Prostate gland (tissue), 2 donors: Measurements from ENCODE around the gene CLCNKB. TPM values are rescaled to one million over a fixed set of nuclear protein-coding genes. Genes with fewer than 3 reads are reported as not detected.

Experiments used
- DNase-seq: peaks from one replicate; pipeline ENCODE4 v3.0.0-alpha.2; 2019; ENCODE audit warnings: low spot score
- H3K27ac ChIP-seq, 2 donors: fragments of 200-600 bp; sonication (generic); 2 replicates each; pipeline ENCODE4 v1.5.1; 2017 to 2019
- H3K27me3 ChIP-seq: fragments of 200-600 bp; sonication (generic); replicated peaks from 2 replicates; pipeline ENCODE4 v1.5.1; 2019; ENCODE audit not compliant: insufficient read depth
- H3K36me3 ChIP-seq, 2 donors: fragments of 200-600 bp; sonication (generic); 1 replicate in 1 of 2; 2 replicates in 1 of 2; pipeline versions ENCODE4 v1.5.1 to v1.8.1; 2017 to 2019
- H3K4me1 ChIP-seq: fragments of 200-600 bp; sonication (generic); replicated peaks from 2 replicates; pipeline ENCODE4 v1.5.1; 2019
- H3K4me3 ChIP-seq, 2 donors: fragments of 200-600 bp; sonication (generic); 2 replicates each; pipeline ENCODE4 v1.5.1; 2017 to 2019
- H3K9me3 ChIP-seq: fragments of 200-600 bp; sonication (generic); 2 replicates; pipeline ENCODE4 v1.5.1; 2017
- POLR2A ChIP-seq: fragments of 450-650 bp; IDR thresholded peaks from one replicate; pipeline ENCODE4 v1.6.1; 2016; ENCODE audit warnings: antibody characterized with exemption, mild to moderate bottlenecking
- POLR2AphosphoS5 ChIP-seq: sonication (generic); formaldehyde crosslinking; IDR thresholded peaks from one replicate; pipeline ENCODE4 v1.6.1; 2017; ENCODE audit warnings: antibody characterized with exemption
- WGBS: methylation state at CpG from one replicate; pipeline ENCODE4 v1.1.5; 2018; 5-methylcytosine and 5-hydroxymethylcytosine counted together
- intact Hi-C: fragments of 100-400 bp; cut with DNase I; formaldehyde crosslinking; loops from one replicate; pipeline ENCODE4 v1.14.2; 2022
- total RNA-seq, 2 donors: library from RNA; depleted of rRNA; stranded (reverse); fragments of >200 nt; gene quantifications; one replicate each; pipeline ENCODE4 v1.1.0, GENCODE V29; 2016
- TF ChIP-seq, protein P1 (sequence below), 4 experiments: fragments of 200-600 bp in 2 of 4; fragments of 450-650 bp in 2 of 4; sonication (generic) in 2 of 4; IDR thresholded peaks; 1 replicate in 3 of 4; 2 replicates in 1 of 4; pipeline ENCODE4 v1.5.1; 2016 to 2019; ENCODE audit warnings: antibody characterized with exemption in 4 of 4, mild to moderate bottlenecking in 2 of 4, moderate library complexity in 2 of 4

CLCNKB gene
- total RNA-seq, 2 donors from 2014 or later: 1.0 to 1.9 TPM

DNA sequence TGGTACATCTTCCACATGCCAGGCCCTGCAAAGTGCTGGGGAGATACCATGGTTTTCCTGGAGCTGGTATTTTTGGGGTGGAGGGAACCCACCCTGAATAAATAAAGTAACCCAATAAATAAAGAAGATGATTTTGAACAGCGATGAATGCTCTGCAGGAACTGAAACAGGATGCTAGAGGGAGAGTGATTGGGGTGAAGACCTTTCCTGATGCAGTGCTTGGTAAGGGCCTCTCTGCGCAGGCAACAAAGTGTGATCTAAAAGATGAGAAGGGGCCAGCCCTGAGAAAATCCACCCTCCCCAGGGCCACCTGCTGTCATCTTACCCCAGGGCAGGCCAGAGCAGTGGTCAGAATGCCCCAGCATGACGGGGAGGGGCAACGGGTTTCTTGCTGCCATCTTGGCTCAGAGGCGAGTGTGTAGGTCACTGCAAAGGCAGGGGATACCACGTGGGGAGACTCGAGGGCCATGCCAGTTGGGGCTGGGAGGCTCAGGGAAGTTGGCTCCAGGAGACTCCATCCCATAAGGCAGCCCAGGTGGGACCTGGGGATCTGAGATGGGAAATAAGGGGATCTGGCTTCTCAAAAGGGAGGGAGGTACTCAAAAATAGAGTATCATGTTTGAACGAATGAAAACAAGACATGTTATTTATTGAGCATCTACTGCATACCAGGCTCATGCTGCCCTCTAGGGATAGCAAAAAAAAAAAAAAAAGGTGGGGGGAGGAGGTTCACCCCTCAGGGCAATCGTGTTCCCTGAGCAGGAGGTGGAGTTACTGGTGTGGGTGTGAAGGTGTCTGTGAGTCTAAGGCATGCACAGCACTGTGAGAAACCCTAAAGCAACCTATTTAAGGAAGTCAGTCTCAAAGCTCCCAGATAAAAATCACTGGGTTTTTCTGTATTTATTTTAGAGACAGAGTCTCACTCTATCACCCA, 36.8 kb upstream of the CLCNKB start:
- H3K9me3 ChIP-seq: no peaks in the 10 kb centered on the region
- DNase-seq: no peak

DNA sequence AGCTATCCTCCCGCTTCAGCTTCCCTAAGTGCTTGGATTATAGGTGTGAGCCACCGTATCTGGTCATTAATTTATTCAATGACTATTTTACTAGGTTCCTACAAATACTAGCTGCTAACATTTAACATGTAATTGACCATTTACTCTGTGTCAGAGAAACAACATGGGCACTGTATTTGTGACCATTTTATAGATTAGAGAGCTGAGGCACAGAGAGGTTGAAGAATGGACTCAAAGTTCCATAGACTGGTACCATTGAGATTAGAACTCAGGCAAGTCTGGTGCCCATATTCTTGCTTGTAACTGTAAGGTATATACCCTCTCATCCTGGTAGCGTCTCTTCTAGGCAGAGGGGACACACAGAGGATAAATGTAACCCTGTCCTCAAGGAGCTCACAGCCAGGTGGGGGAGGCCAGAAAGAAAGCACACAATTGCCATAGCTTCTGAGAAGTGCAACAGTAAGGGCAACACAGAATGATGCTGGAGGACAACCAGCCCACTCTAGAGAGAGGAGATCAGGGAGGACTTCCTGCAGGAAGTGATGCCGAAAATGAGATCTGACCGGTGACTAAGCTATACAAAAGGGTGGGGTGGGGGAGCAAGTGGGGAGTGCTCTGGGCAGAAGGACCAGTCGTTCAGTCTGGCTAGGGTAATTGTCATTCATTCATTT, 35.8 kb upstream of the CLCNKB start:
- intact Hi-C loops: loop anchor here (5.0 kb wide), 1 partner anchor 49 kb away; no protein-coding TSS in a partner anchor
- Histone ChIP-seq H3K4me3 (no peak overlapping the region), H3K27me3 (no peaks in the 10 kb centered on the region), H3K36me3 (no peaks in the 10 kb centered on the region), H3K27ac (no peak overlapping the region), H3K4me1 (no peaks in the 10 kb centered on the region), H3K9me3 (no peaks in the 10 kb centered on the region)
- no peak for TF ChIP-seq POLR2A
- TF ChIP-seq POLR2AphosphoS5: no peak
- TF ChIP-seq, protein P1, sequence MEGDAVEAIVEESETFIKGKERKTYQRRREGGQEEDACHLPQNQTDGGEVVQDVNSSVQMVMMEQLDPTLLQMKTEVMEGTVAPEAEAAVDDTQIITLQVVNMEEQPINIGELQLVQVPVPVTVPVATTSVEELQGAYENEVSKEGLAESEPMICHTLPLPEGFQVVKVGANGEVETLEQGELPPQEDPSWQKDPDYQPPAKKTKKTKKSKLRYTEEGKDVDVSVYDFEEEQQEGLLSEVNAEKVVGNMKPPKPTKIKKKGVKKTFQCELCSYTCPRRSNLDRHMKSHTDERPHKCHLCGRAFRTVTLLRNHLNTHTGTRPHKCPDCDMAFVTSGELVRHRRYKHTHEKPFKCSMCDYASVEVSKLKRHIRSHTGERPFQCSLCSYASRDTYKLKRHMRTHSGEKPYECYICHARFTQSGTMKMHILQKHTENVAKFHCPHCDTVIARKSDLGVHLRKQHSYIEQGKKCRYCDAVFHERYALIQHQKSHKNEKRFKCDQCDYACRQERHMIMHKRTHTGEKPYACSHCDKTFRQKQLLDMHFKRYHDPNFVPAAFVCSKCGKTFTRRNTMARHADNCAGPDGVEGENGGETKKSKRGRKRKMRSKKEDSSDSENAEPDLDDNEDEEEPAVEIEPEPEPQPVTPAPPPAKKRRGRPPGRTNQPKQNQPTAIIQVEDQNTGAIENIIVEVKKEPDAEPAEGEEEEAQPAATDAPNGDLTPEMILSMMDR (IDR thresholded peaks at IDR 0.05): no peak
- no peak for DNase-seq
- 74% methylated on average over 6 of the region's 6 CpGs for WGBS

More for the DNA sequence above, 36.8 kb upstream of the CLCNKB start:
- TF ChIP-seq, protein P1 (IDR thresholded peaks at IDR 0.05): no peak
- TF ChIP-seq POLR2AphosphoS5 (no peak), POLR2A (no peak)
- WGBS: 61% methylated on average over 9 of the region's 9 CpGs
- intact Hi-C loops: loop anchor here (5.0 kb wide), 1 partner anchor 50 kb away; no protein-coding TSS in a partner anchor
- no peaks in the 10 kb centered on the region for H3K27me3 ChIP-seq
- H3K4me3 ChIP-seq: no peak overlapping the region
- no peaks in the 10 kb centered on the region for H3K4me1 ChIP-seq
- no peaks in the 10 kb centered on the region for H3K36me3 ChIP-seq
- no peak overlapping the region for H3K27ac ChIP-seq

DNA sequence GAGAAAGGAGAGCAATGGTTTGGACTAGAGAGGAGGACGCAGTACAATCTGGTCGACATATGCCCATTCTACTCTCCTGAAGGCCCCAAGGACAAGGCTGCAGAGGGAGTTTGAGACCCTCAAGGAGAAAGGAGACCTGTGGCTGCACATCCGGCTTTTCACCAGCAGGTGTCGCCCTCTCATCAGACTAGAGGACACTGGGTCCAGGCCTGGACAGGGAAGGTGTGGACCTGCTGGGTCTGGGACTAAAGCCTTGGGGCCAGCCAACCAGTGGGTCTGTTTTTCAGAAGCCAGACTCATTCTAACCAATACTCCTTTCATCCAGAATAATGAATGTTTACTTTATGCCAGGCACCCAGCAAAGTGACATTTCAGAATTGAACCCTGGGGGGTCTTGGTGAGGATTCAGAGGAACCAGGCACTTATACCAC, 34.5 kb upstream of the CLCNKB start:
- TF ChIP-seq POLR2A: no peak
- TF ChIP-seq, protein P1 (IDR thresholded peaks at IDR 0.05): peak; percentile 95 to 99 (median 97)
- no peak for TF ChIP-seq POLR2AphosphoS5
- no peaks in the 10 kb centered on the region for H3K9me3 ChIP-seq
- peak; percentile 73 for DNase-seq
- no peak overlapping the region for H3K27ac ChIP-seq
- no peak overlapping the region for H3K4me3 ChIP-seq
- no peaks in the 10 kb centered on the region for H3K36me3 ChIP-seq
- intact Hi-C loops: loop anchor here (1.0 to 5.0 kb wide), 2 partner anchors 23 to 48 kb away; no protein-coding TSS in a partner anchor
- H3K4me1 ChIP-seq: peaks cover 2% of the 10 kb centered on the region
- H3K27me3 ChIP-seq: no peaks in the 10 kb centered on the region
- WGBS: 7% methylated on average over 4 of the region's 4 CpGs

DNA sequence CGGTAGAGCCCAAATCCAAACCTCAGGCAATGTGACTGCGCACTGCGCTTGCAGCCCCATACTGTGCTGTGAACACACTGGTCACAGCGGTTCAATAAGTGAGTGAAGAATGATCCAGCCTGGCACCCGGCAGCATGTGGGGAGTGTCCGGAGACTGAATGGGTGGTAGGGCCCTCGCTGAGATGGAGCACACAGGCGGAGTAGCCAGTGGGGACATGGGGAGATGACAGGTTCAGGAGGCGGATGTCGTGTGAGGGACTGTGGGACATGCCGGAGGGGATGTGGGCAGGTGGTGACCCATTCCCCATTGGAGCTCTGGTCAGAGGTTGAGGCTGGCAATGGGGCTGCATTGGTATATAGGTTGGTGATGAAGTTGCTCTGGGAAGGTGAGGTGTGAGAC, 33.9 kb upstream of the CLCNKB start:
- 90% methylated on average over 11 of the region's 11 CpGs for WGBS
- DNase-seq: no peak
- Histone ChIP-seq H3K9me3 (no peaks in the 10 kb centered on the region), H3K27me3 (no peaks in the 10 kb centered on the region), H3K36me3 (no peaks in the 10 kb centered on the region), H3K4me3 (no peak overlapping the region), H3K27ac (no peak overlapping the region), H3K4me1 (peaks cover 7% of the 10 kb centered on the region)
- intact Hi-C loops: loop anchor here (1.0 to 5.0 kb wide), 2 partner anchors 23 to 48 kb away; no protein-coding TSS in a partner anchor
- TF ChIP-seq POLR2A (no peak), POLR2AphosphoS5 (no peak)
- TF ChIP-seq, protein P1 (IDR thresholded peaks at IDR 0.05): no peak
